GM23338 (cell line): ENCODE measurements around the gene IMPG2. TPM values are rescaled to one million over a fixed set of nuclear protein-coding genes. Genes with fewer than 3 reads are reported as not detected.

Source experiments
- ATAC-seq: fragments of 200-7000 bp; cut with Tn5 transposase; 3 replicates; pipeline ENCODE4 v1.9.1; 2020
- DNase-seq: peaks from one replicate; pipeline ENCODE4 v3.0.0-alpha.2; 2015; ENCODE audit warnings: low spot score
- H2AFZ ChIP-seq: fragments of 200-600 bp; sonication (generic); 2 replicates; pipeline ENCODE4 v1.8.0; 2016; ENCODE audit warnings: antibody characterized with exemption, mild to moderate bottlenecking, moderate library complexity
- H3F3A ChIP-seq: fragments of 200-600 bp; sonication (generic); replicated peaks from 2 replicates; pipeline ENCODE4 v1.8.0; 2017; ENCODE audit warnings: antibody characterized with exemption, mixed run types, low read depth
- H3K27ac ChIP-seq: fragments of 200-600 bp; sonication (generic); 2 replicates; pipeline ENCODE4 v1.6.1; 2016; ENCODE audit warnings: low read depth
- H3K27me3 ChIP-seq: fragments of 200-600 bp; sonication (generic); 2 replicates; pipeline ENCODE4 v1.8.0; 2016; ENCODE audit warnings: mild to moderate bottlenecking, mixed run types, moderate library complexity; ENCODE audit not compliant: insufficient read depth
- H3K36me3 ChIP-seq: fragments of 200-600 bp; sonication (generic); 2 replicates; pipeline ENCODE4 v1.8.0; 2016; ENCODE audit warnings: mild to moderate bottlenecking; ENCODE audit not compliant: insufficient read depth
- H3K4me1 ChIP-seq: fragments of 200-600 bp; sonication (generic); 2 replicates; pipeline ENCODE4 v1.8.0; 2016; ENCODE audit warnings: mild to moderate bottlenecking, moderate library complexity; ENCODE audit not compliant: insufficient read depth
- H3K4me2 ChIP-seq: fragments of 200-600 bp; sonication (generic); 2 replicates; pipeline ENCODE4 v1.7.1; 2017; ENCODE audit warnings: mixed run types
- H3K4me3 ChIP-seq: fragments of 200-600 bp; sonication (generic); 2 replicates; pipeline ENCODE4 v1.6.1; 2016; ENCODE audit warnings: mixed run types
- H3K79me2 ChIP-seq: fragments of 200-600 bp; sonication (generic); replicated peaks from 2 replicates; pipeline ENCODE4 v1.8.0; 2017; ENCODE audit warnings: mild to moderate bottlenecking; ENCODE audit not compliant: insufficient read depth
- H3K9me2 ChIP-seq: fragments of 200-600 bp; sonication (generic); 2 replicates; pipeline ENCODE4 v1.8.0; 2017; ENCODE audit not compliant: insufficient read depth
- H4K20me1 ChIP-seq: fragments of 200-600 bp; sonication (generic); replicated peaks from 2 replicates; pipeline ENCODE4 v1.8.0; 2017; ENCODE audit warnings: mild to moderate bottlenecking; ENCODE audit not compliant: insufficient read depth
- H3K27ac Mint-ChIP-seq: 2 replicates; pipeline ENCODE4 v1.8.0; 2020; ENCODE audit warnings: inconsistent platforms, mild to moderate bottlenecking, moderate library complexity, mixed read lengths
- H3K27me3 Mint-ChIP-seq: 3 replicates; pipeline ENCODE4 v1.8.0; 2022; ENCODE audit warnings: low read depth, mild to moderate bottlenecking, moderate library complexity, mixed read lengths, inconsistent platforms; ENCODE audit not compliant: insufficient read depth, poor library complexity
- H3K36me3 Mint-ChIP-seq: 3 replicates; pipeline ENCODE4 v1.8.0; 2021; ENCODE audit warnings: low read depth, mild to moderate bottlenecking, inconsistent platforms, moderate library complexity, mixed read lengths
- H3K4me1 Mint-ChIP-seq: 3 replicates; pipeline ENCODE4 v1.8.0; 2020; ENCODE audit warnings: mild to moderate bottlenecking, inconsistent platforms, mixed read lengths
- H3K4me3 Mint-ChIP-seq: 3 replicates; pipeline ENCODE4 v1.8.0; 2021; ENCODE audit warnings: moderate library complexity, mild to moderate bottlenecking, inconsistent platforms, mixed read lengths
- H3K9me3 Mint-ChIP-seq: 3 replicates; pipeline ENCODE4 v1.8.0; 2020; ENCODE audit warnings: moderate library complexity, mild to moderate bottlenecking, inconsistent platforms, mixed read lengths
- EZH2phosphoT487 ChIP-seq: fragments of 200-600 bp; sonication (generic); IDR thresholded peaks from one replicate; pipeline ENCODE4 v1.8.1; 2018; ENCODE audit warnings: antibody characterized with exemption; ENCODE audit not compliant: unreplicated experiment
- JUNB ChIP-seq: IDR thresholded peaks from one replicate; pipeline ENCODE4 v1.6.1; 2016; ENCODE audit warnings: antibody characterized with exemption; ENCODE audit not compliant: unreplicated experiment
- ZNF462 ChIP-seq: fragments of 250-450 bp; sonication (Bioruptor Pico); IDR thresholded peaks from 2 replicates; pipeline ENCODE4 v1.5.0; 2020; ENCODE audit warnings: mild to moderate bottlenecking, moderate library complexity
- polyA plus RNA-seq: library from polyadenylated mRNA; unstranded; fragments of >200 nt; fragmentation: Nextera tagmentation; extraction: Ambion mirVana; gene quantifications from 2 replicates; pipeline ENCODE4 v1.2.1, GENCODE V29; 2016
- total RNA-seq: library from RNA; depleted of rRNA; stranded (reverse); fragments of >200 nt; shearing (Covaris generic); gene quantifications from 2 replicates; pipeline ENCODE4 v1.2.3, GENCODE V29; 2014

IMPG2 gene
- total and polyA plus RNA-seq, 2 experiments from 2014 or later = not detected

DNA sequence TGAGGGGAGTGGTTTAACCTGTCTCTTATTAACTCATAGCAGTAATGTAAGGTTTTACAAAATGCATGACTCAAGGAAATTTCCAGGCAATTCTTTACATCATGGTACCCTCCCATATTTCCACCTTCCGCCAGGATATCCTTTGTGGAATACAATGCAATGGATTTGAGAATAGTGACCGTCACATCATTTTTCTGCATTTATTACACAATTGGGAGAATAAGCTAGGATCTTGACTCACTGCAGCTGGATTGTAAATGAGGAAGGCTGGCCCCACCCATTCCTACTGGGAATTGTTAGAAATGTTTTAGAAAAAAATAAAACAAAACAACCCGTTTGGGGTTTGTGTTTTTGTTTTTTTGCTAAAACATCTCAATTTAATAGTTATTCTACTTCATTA, 97.4 kb downstream of the IMPG2 start (continued):
- TF ChIP-seq ZNF462 (CRISPR knock-in tag) = no peak

DNA sequence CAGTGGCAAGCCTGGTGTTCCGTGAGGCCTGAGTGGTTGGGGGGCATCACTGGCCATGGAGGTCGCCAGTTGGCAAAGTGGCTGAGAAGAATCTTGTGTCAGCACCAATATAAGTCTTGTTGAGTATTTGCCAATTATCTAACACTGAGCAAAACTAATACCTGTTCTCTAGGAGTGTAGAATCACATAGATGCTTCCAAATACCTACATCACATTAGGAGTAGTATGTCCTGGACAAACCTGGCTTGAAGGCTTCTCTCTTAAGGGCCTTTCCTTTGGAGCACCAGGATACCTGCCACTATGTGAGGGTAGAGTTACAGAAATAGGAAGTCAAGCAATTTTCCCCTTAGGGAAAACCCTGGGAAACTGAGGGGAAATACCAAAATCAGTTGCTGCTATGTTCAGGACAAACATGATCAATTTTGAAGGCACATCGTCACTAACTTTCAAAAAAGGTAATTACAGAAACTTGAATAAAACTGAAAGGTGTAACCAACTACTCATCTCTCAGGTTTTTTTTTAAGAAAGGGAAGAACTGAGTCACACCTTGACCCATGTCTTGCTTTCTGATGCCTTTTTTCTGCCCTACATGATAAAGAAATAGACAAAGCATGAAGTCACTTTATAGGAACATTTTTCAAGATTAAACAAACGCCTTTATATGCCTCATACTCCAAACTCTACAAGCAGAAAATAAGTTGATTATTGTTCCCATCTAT, 100.4 kb downstream of the IMPG2 start:
- Histone ChIP-seq H3F3A (no peaks in the 10 kb centered on the region), H3K36me3 (0 out of 2 replicates have a peak, but pooled peaks cover 6% of the 10 kb centered on the region), H3K4me1 (no peaks in the 10 kb centered on the region), H3K27ac (no peak overlapping the region), H3K4me3 (no peak overlapping the region), H3K79me2 (no peaks in the 10 kb centered on the region), H4K20me1 (no peaks in the 10 kb centered on the region), H3K27me3 (no peaks in the 10 kb centered on the region), H2AFZ (no peak overlapping the region), H3K9me2 (0 out of 2 replicates have a peak, but pooled peaks cover 4% of the 10 kb centered on the region), H3K4me2 (no peak overlapping the region)
- Mint-ChIP-seq H3K9me3 (peaks cover 23% of the 10 kb centered on the region), H3K4me1 (no peaks in the 10 kb centered on the region), H3K4me3 (no peak overlapping the region), H3K27ac (no peak overlapping the region), H3K36me3 (peaks cover 8% of the 10 kb centered on the region), H3K27me3 (peaks cover 2% of the 10 kb centered on the region)
- TF ChIP-seq JUNB (no peak), EZH2phosphoT487 (no peak)
- DNase-seq (no peak), ATAC-seq (no peak)
